ENCODE data around the gene PDE4B. TPM values are rescaled to one million over a fixed set of nuclear protein-coding genes. Genes with fewer than 3 reads are reported as not detected.
"Not testable (repeated sequence)": the region's sequence is repeated elsewhere in the genome, so short reads cannot be mapped to it uniquely, and the experiment has no call there.

The PDE4B gene
- total RNA-seq, 1 experiment from 2014 or later = 1.4 TPM

DNA sequence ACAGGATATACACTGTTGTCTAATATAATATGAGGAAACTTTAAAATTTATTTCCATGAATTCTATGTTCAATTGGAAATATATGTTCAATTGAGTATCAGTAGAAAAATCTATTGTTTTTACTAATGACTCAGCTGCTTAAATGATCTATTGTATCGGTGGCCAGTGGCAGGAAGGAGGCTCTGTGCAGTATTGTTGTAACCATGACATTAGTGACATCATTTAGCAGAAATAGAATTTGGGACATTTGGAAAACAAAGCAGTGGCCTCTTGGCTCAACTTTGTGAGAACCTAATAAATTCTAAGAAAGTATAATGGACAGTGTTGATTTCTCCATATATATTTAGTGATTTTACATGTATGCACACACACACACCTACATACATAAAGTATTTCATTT lies 257.4 kb downstream of the PDE4B start:
- no TSS peak for BruUV-seq (replicated peaks)
- H3K9ac ChIP-seq (ENCODE audit: low read length) = no peak overlapping the region
- no peaks in the 10 kb centered on the region for H3K9me3 ChIP-seq (ENCODE audit: low read length)
- no peaks in the 10 kb centered on the region for H4K20me1 ChIP-seq (ENCODE audit: low read length)
- TF ChIP-seq, protein P1, sequence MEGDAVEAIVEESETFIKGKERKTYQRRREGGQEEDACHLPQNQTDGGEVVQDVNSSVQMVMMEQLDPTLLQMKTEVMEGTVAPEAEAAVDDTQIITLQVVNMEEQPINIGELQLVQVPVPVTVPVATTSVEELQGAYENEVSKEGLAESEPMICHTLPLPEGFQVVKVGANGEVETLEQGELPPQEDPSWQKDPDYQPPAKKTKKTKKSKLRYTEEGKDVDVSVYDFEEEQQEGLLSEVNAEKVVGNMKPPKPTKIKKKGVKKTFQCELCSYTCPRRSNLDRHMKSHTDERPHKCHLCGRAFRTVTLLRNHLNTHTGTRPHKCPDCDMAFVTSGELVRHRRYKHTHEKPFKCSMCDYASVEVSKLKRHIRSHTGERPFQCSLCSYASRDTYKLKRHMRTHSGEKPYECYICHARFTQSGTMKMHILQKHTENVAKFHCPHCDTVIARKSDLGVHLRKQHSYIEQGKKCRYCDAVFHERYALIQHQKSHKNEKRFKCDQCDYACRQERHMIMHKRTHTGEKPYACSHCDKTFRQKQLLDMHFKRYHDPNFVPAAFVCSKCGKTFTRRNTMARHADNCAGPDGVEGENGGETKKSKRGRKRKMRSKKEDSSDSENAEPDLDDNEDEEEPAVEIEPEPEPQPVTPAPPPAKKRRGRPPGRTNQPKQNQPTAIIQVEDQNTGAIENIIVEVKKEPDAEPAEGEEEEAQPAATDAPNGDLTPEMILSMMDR (conservative IDR thresholded peaks at IDR 0.05; ENCODE audit: low read depth, low read length) = no peak
- no peak for TF ChIP-seq EZH2phosphoT487 (IDR thresholded peaks at IDR 0.05; ENCODE audit: borderline replicate concordance, low read length)
- TF ChIP-seq EZH2 (IDR thresholded peaks at IDR 0.05; ENCODE audit: low read length, unreplicated experiment) = no peak
- CTCF ChIA-PET = no interaction called here
- DNase-seq = no peak
- POLR2A ChIA-PET (ENCODE audit: unreplicated experiment) = no interaction called here
- H3K4me3 ChIP-seq (ENCODE audit: low read length) = no peak overlapping the region
- H3K9me2 ChIP-seq (replicated peaks; ENCODE audit: low read length) = no peaks in the 10 kb centered on the region
- no peaks in the 10 kb centered on the region for H3K4me1 ChIP-seq (ENCODE audit: insufficient read depth, low read length)
- intact Hi-C loops (cut with micrococcal nuclease) = no loop called here
- no peak overlapping the region for H3K27ac ChIP-seq (ENCODE audit: low read length)
- H2AFZ ChIP-seq (ENCODE audit: low read length) = no peak overlapping the region
- no peaks in the 10 kb centered on the region for H3K79me2 ChIP-seq (ENCODE audit: low read length)
- ATAC-seq = no peak
- H3K27me3 ChIP-seq (ENCODE audit: low read length) = peaks cover 78% of the 10 kb centered on the region
- no peaks in the 10 kb centered on the region for H3F3A ChIP-seq (ENCODE audit: low read length, unreplicated experiment)
- no peak overlapping the region for H3K4me2 ChIP-seq (ENCODE audit: low read length)
- H3K36me3 ChIP-seq (ENCODE audit: low read depth, low read length) = no peaks in the 10 kb centered on the region

DNA sequence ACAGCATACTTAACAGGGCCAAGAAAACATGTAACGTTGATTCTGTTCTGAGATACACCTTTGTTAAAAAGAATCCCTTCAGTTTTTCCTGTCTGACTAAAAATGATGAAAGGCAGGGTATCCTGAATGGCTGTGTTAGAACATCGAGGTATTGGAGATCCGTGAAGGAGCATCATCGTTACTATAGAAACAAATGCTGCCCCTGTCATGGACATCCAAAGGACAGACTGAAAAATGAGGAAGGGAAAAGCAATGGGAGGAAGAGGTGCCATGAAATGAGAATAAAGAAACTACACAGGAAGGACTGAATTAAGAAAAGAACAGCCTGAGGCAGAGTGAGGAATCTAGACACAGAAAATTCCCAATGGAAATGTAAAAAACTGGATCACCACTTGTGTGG lies 257.9 kb downstream of the PDE4B start:
- no peaks in the 10 kb centered on the region for H3K9me3 ChIP-seq (ENCODE audit: low read length)
- no peak for ATAC-seq
- H3K27me3 ChIP-seq (ENCODE audit: low read length) = peaks cover 73% of the 10 kb centered on the region
- H3K27ac ChIP-seq (ENCODE audit: low read length) = no peak overlapping the region
- intact Hi-C loops (cut with micrococcal nuclease) = no loop called here
- ChIA-PET CTCF (no interaction called here), POLR2A (ENCODE audit: unreplicated experiment) (no interaction called here)
- no peaks in the 10 kb centered on the region for H3K9me2 ChIP-seq (replicated peaks; ENCODE audit: low read length)
- TF ChIP-seq, protein P1 (conservative IDR thresholded peaks at IDR 0.05; ENCODE audit: low read depth, low read length) = no peak
- TF ChIP-seq EZH2 (IDR thresholded peaks at IDR 0.05; ENCODE audit: low read length, unreplicated experiment) (no peak), EZH2phosphoT487 (IDR thresholded peaks at IDR 0.05; ENCODE audit: borderline replicate concordance, low read length) (no peak)
- H3K4me3 ChIP-seq (ENCODE audit: low read length) = no peak overlapping the region
- BruUV-seq (replicated peaks) = no TSS peak
- DNase-seq = no peak
- H3K4me2 ChIP-seq (ENCODE audit: low read length) = no peak overlapping the region
- H3K4me1 ChIP-seq (ENCODE audit: insufficient read depth, low read length) = no peaks in the 10 kb centered on the region
- H4K20me1 ChIP-seq (ENCODE audit: low read length) = no peaks in the 10 kb centered on the region
- H2AFZ ChIP-seq (ENCODE audit: low read length) = no peak overlapping the region
- H3K9ac ChIP-seq (ENCODE audit: low read length) = no peak overlapping the region
- no peaks in the 10 kb centered on the region for H3K36me3 ChIP-seq (ENCODE audit: low read depth, low read length)
- no peaks in the 10 kb centered on the region for H3F3A ChIP-seq (ENCODE audit: low read length, unreplicated experiment)
- no peaks in the 10 kb centered on the region for H3K79me2 ChIP-seq (ENCODE audit: low read length)

DNA sequence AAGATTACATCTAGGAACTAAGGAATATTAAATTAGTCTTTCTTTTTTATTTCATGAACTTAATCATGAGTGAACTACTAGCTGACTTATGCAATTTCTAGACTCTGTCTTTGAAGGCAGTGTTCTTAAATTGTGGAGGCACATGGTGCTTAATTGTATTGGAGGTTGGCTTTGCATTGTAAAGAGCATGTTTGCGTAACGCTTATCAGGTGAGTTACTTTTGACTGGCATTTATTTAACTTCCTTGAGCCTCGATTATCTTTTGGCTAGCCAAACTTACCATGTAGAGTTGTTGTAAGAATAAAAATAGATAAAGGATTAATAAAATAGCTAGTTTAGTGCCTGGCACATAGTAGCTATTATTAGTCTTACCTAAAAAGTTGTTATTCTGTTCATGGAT lies 262.4 kb downstream of the PDE4B start:
- H3K27me3 ChIP-seq (ENCODE audit: low read length) = peaks cover 43% of the 10 kb centered on the region
- no TSS peak for BruUV-seq (replicated peaks)
- DNase-seq (no peak), ATAC-seq (no peak)
- ChIA-PET POLR2A (ENCODE audit: unreplicated experiment) (no interaction called here), CTCF (no interaction called here)
- H3K4me2 ChIP-seq (ENCODE audit: low read length) = no peak overlapping the region
- no peaks in the 10 kb centered on the region for H3F3A ChIP-seq (ENCODE audit: low read length, unreplicated experiment)
- H3K9ac ChIP-seq (ENCODE audit: low read length) = no peak overlapping the region
- no peak overlapping the region for H3K27ac ChIP-seq (ENCODE audit: low read length)
- H4K20me1 ChIP-seq (ENCODE audit: low read length) = no peaks in the 10 kb centered on the region
- no peak for TF ChIP-seq EZH2phosphoT487 (IDR thresholded peaks at IDR 0.05; ENCODE audit: borderline replicate concordance, low read length)
- no peaks in the 10 kb centered on the region for H3K9me3 ChIP-seq (ENCODE audit: low read length)
- H2AFZ ChIP-seq (ENCODE audit: low read length) = no peak overlapping the region
- H3K79me2 ChIP-seq (ENCODE audit: low read length) = no peaks in the 10 kb centered on the region
- H3K4me3 ChIP-seq (ENCODE audit: low read length) = no peak overlapping the region
- intact Hi-C loops (cut with micrococcal nuclease) = no loop called here
- H3K9me2 ChIP-seq (replicated peaks; ENCODE audit: low read length) = no peaks in the 10 kb centered on the region
- no peaks in the 10 kb centered on the region for H3K36me3 ChIP-seq (ENCODE audit: low read depth, low read length)
- no peaks in the 10 kb centered on the region for H3K4me1 ChIP-seq (ENCODE audit: insufficient read depth, low read length)

DNA sequence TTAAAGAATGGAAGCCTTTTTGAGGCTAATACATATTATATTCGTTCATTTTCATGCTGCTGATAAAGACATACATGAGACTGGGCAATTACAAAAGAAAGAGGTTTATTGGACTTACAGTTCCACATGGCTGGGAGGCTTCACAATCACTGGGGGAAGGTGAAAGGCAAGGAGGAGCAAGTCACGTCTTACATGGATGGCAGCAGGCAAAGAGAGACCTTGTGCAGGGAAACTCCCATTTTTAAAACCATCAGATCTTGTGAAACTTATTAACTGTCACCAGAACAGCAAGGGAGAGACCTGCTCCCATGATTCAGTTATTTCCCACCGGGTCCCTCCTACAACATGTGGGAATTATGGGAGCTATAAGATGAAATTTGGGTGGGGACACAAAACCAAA lies 264.8 kb downstream of the PDE4B start:
- H3K36me3 ChIP-seq (ENCODE audit: low read depth, low read length); H3K9ac ChIP-seq (ENCODE audit: low read length); CTCF ChIA-PET; POLR2A ChIA-PET (ENCODE audit: unreplicated experiment); H3K4me1 ChIP-seq (ENCODE audit: insufficient read depth, low read length); H3K4me3 ChIP-seq (ENCODE audit: low read length); H3K27ac ChIP-seq (ENCODE audit: low read length); H3F3A ChIP-seq (ENCODE audit: low read length, unreplicated experiment); H2AFZ ChIP-seq (ENCODE audit: low read length); DNase-seq; H3K9me2 ChIP-seq (replicated peaks; ENCODE audit: low read length); intact Hi-C loops (cut with micrococcal nuclease); H3K4me2 ChIP-seq (ENCODE audit: low read length); H4K20me1 ChIP-seq (ENCODE audit: low read length); BruUV-seq (replicated peaks); ATAC-seq; H3K79me2 ChIP-seq (ENCODE audit: low read length); H3K9me3 ChIP-seq (ENCODE audit: low read length): not testable (repeated sequence)
- peaks cover 45% of the 10 kb centered on the region for H3K27me3 ChIP-seq (ENCODE audit: low read length)

Measured in PC-3 (cell line).